GM18498 (cell line): Measurements from ENCODE around the gene DIP2C.
"Not testable (repeated sequence)": the region's sequence is repeated elsewhere in the genome, so short reads cannot be mapped to it uniquely, and the experiment has no call there.

Experiments
- ATAC-seq: cut with Tn5 transposase; IDR thresholded peaks from one replicate; pipeline ENCODE4 v1.9.1; 2021; ENCODE audit warnings: mild to moderate bottlenecking, moderate library complexity; ENCODE audit not compliant: unreplicated experiment

The DIP2C gene

DNA sequence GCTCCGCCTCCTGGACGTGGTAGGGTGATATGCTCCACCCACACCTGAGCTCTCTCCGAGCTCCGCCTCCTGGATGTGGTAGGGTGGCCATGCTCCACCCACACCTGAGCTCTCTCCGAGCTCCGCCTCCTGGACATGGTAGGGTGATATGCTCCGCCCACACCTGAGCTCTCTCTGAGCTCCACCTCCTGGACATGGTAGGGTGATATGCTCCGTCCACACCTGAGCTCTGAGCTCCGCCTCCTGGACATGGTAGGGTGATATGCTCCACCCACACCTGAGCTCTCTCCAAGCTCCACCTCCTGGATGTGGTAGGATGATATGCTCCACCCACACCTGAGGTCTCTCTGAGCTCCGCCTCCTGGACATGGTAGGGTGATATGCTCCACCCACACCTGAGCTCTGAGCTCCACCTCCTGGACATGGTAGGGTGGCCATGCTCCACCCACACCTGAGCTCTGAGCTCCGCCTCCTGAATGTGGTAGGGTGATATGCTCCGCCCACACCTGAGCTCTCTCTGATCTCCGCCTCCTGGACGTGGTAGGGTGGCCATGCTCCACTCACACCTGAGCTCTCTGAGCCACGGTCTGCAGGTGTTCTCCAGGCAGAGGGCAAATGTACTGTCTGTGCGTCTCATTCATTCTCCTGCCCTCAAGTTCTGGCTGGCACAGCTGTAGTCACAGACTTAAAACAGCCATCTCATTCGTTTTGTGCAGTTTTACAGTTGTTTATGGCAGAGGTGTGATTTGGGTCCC, 252.4 kb downstream of the DIP2C start:
- ATAC-seq, result no peak

DNA sequence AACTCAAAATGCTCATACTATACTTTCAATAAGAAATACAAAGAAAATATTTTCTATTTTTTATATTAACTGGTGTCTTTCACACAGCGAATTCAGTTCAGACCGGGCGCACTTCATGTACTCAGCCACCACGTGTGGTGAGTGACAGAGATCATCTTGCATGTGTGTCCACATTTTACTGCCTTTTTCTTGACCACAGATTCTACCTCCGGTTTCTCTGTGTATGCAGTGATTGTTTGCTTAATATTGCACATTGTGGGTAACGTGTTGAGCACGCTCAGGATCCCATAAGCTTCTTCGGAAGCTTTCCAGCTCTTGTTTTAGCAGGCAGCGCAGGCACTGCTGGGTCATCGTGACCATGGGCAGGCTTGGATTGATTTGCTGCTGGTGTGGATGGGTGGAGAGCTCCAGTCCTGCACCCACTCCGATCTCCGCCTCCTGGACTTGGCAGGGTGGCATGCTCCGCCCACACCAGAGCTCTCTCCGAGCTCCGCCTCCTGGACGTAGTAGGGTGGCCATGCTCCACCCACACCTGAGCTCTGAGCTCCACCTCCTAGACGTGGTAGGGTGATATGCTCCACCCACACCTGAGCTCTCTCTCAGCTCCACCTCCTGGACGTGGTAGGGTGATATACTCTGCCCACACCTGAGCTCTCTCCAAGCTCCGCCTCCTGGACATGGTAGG, 253.3 kb downstream of the DIP2C start:
- no peak for ATAC-seq

DNA sequence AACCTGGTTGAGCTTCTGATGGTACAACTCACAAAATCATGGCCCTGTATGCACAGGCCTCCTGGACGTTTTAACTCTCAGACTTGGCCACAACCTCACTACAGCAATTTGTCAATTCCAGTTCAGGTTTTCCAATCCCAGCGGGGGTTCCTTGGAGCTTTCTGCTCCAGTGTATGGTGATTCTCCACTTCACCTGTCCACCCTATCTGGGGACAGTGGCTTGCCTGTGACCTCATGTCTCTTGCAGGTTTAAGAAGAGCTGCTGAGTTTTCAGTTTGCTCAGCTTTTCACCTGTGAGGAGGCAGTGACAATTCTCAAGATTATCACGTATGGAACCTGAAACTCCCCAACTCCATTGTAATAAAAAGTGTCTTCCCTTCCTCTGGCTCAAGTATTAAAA, 254.1 kb downstream of the DIP2C start:
- ATAC-seq, result no peak

DNA sequence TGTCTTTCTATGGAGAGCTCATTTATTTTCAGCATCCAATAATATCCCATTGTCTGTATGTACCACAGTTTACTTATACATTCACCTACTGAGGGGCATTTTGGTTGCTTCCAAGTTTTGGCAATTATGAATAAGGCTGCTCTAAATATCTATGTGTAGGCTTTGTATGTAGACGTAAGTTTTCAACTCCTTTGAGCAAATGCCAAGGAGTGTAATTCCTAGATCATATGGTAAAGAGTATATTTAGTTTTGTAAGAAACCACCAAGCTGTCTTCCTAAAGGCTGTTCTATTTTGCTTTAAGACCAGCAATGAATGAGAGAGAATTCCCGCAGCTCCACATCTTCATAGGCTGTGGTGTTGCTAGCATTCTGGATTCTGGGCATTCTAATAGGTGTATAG, 259.8 kb downstream of the DIP2C start:
- no peak for ATAC-seq

DNA sequence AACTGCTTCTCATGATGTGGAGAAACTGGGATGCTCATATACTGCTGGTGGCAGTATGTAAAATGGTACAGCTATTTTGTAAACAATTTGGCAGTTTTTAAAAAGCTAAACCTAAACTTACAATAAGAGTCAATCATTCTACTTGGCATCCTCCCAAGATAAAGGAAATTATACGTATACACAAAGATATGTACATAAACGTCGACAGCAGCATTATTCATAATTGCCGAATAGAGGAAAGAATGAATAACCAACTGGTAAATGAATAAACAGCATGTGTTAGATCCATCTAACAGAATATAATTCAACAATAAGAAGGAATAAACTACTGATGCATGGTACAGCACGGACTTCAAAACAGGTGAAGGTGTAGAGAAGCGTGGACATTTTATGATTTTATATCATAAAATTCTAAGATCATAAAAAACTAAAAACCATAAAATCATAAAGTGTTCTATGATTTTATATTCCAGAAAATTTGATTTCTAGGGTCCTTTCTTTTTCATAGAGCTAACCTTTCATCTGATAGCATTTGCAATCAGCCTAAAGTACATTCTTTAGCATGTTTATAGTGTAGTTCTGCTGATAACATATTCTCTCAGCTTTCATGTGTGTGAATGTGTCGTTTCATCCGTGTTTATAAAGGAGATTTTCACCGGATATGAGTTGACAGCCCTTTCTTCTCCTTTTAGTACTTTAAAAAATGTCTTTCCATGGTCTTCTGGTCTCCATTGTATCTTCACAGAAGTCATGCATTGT, 261.5 kb downstream of the DIP2C start:
- no peak for ATAC-seq

- ATAC-seq, result not testable (repeated sequence)
Observed at GRCh38 chr10:425365-425764, 264.1 kb downstream of the DIP2C start.

DNA sequence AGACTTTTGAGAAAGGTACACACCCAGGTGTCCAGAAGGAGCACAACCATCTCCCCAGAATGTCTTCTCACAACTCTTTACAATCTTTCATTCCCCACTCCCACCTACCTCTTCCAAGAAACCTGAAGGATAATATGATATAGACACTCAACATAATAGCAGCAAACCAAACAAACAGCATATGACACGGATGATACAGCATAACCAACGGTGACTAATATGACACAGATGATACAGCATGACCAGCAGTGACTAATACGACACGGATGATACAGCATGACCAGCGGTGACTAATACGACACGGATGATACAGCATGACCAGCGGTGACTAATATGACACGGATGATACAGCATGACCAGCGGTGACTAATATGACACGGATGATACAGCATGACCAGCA, 264.7 kb downstream of the DIP2C start:
- not testable (repeated sequence) for ATAC-seq

GRCh38 chr10:423178-423577, 266.3 kb downstream of the DIP2C start:
- no peak for ATAC-seq

GRCh38 chr10:422675-423074, 266.8 kb downstream of the DIP2C start:
- no peak for ATAC-seq

GRCh38 chr10:422241-422640, 267.2 kb downstream of the DIP2C start:
- no peak for ATAC-seq

DNA sequence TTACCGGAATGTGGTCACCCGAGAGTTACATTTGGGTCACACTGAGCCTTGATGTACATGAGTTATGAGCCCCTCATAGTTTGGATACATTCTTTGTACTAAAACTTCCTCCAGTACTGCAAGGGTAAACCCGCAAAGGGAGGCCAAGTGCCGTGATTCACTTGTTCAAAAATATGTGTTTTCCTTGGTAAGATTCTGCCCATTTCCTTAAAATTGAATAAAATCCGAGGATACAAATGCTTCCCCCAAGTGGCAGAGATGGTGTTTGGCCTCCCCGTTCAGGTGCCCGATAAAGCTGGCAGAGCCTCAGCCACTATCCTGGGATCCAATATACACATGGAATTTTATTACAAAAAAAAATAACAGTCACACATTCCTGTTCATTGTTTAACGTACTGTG, 268.3 kb downstream of the DIP2C start:
- ATAC-seq, result no peak

- ATAC-seq, result no peak
Observed at GRCh38 chr10:420154-421121, 269.0 kb downstream of the DIP2C start.

DNA sequence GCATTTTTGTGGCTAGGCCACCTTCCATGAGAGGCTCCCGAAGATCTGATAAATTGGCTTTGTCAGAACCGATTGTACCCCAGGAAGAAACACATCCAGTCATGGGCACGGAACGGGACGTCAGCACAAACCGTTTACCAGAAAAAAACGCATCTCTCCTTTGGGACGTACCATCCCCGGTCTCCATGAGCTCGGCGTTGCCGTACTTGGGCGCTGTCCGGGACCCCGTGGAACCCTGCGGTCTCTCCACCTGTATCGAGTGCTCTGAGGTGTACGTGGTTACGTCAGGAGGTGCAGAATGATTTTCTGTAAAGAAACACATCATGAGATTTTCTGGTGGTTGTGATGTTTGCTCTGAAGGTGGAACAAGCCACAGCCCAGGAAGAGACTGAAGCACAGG, 270.6 kb downstream of the DIP2C start:
- no peak for ATAC-seq

DNA sequence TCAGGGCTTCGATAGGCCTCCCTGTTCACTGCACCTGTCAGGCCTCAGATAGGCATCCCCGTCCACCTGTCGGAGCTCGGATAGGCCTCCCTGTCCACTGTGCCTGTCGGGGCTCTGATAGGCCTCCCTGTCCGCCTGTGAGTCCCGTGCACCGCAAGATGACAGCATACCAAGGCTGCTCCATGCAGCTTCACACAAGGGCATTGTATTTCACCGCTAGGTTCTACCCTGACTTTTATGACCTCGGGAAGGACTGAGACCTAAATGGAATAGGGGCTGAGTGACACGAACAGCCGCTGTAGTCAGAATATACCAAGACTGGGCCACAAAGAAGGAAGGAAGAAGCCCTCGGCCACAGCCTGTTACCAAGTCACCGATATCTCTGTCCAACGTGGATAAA, 271.2 kb downstream of the DIP2C start:
- no peak for ATAC-seq

GRCh38 chr10:416091-416515, 273.4 kb downstream of the DIP2C start:
- no peak for ATAC-seq

DNA sequence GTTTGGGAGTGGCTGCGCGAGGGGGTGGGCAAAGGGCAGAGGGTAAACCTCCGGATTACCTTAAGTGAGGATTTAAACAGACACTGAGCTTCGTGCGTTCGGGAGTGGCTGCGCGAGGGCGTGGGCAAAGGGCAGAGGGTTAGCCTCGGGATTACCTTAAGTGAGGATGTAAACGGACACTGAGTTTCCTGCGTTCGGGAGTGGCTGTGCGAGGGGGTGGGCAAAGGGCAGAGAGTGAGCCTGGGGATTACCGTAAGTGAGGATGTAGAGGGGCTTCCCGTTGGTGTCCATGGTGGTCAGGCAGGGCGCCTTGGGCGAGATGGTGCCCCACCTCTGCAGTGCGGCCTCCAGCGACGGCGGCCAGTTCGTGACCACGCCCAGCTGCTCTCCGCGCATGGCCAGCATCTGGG, 275.8 kb downstream of the DIP2C start:
- ATAC-seq, result no peak

GRCh38 chr10:412109-412508, 277.4 kb downstream of the DIP2C start:
- no peak for ATAC-seq

DNA sequence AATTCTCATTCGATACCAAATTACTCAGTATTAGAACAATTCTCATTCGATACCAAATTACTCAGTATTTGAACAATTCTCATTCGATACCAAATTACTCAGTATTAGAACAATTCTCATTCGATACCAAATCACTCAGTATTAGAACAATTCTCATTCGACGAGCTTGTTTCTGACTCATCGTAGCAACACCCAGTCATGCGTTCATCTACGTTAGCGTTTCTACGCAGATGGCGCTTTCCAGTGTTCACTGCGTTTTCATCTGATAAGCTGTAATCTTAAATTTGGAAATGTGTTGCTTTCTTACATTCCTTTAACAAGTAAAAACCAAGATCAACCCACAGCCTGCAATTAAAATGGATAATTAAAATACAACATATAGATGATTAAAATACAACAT, 277.9 kb downstream of the DIP2C start:
- no peak for ATAC-seq

GRCh38 chr10:409408-410040, 279.9 kb downstream of the DIP2C start:
- no peak for ATAC-seq

DNA sequence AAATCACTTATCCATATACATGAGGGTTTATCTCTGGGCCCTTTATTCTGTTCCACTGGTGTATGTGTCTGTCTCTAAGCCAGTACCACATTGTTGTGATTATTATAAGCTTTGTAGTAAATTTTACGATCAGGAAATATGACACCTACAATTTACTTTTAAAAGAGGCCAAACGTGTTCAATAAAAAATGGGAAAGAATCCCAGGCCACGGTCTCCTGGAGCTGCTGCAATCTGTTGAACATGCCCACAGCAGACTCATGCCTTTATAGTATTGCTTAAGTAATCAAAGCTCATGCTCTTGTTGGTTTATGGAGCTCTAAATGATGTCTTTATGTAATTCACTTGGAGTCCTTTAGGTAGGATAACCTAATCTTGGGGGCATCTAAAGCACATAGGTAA, 281.2 kb downstream of the DIP2C start:
- no peak for ATAC-seq
